ENCODE results near the gene MAB21L4. TPM values are rescaled to one million over a fixed set of nuclear protein-coding genes. Genes with fewer than 3 reads are reported as not detected.

Gene MAB21L4
- total RNA-seq, 1 experiment from 2014 or later, result 69.9 TPM

- H3K9me3 Mint-ChIP-seq (ENCODE audit: unreplicated experiment), result no peaks in the 10 kb centered on the region
- no peaks in the 10 kb centered on the region for H3K27me3 Mint-ChIP-seq (ENCODE audit: insufficient read depth, unreplicated experiment)
- Histone ChIP-seq H3K4me1 (no peaks in the 10 kb centered on the region), H3K27me3 (replicated peaks; ENCODE audit: control insufficient read depth, insufficient read depth, low read length) (no peaks in the 10 kb centered on the region), H3K36me3 (ENCODE audit: control insufficient read depth, insufficient read depth, low read length) (no peaks in the 10 kb centered on the region), H3K9me3 (no peaks in the 10 kb centered on the region), H3K4me3 (ENCODE audit: low read depth, low read length) (no peak overlapping the region)
- no peak overlapping the region for H3K4me3 Mint-ChIP-seq (ENCODE audit: unreplicated experiment)
- no peaks in the 10 kb centered on the region for H3K4me1 Mint-ChIP-seq (ENCODE audit: low read depth, unreplicated experiment)
- DNase-seq, result no peak
- BruUV-seq (replicated peaks), result no TSS peak
- TF ChIP-seq, protein P1, sequence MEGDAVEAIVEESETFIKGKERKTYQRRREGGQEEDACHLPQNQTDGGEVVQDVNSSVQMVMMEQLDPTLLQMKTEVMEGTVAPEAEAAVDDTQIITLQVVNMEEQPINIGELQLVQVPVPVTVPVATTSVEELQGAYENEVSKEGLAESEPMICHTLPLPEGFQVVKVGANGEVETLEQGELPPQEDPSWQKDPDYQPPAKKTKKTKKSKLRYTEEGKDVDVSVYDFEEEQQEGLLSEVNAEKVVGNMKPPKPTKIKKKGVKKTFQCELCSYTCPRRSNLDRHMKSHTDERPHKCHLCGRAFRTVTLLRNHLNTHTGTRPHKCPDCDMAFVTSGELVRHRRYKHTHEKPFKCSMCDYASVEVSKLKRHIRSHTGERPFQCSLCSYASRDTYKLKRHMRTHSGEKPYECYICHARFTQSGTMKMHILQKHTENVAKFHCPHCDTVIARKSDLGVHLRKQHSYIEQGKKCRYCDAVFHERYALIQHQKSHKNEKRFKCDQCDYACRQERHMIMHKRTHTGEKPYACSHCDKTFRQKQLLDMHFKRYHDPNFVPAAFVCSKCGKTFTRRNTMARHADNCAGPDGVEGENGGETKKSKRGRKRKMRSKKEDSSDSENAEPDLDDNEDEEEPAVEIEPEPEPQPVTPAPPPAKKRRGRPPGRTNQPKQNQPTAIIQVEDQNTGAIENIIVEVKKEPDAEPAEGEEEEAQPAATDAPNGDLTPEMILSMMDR (IDR thresholded peaks at IDR 0.05; ENCODE audit: insufficient read depth in 1 of 2, low read depth in 1 of 2, low read length in 1 of 2, severe bottlenecking in 1 of 2, unreplicated experiment in 1 of 2), result no peak
- H3K27ac Mint-ChIP-seq (ENCODE audit: unreplicated experiment), result no peak overlapping the region
- intact Hi-C loops (cut with micrococcal nuclease; ENCODE audit: unreplicated experiment), result no loop called here
- ChIA-PET CTCF (interaction anchor here (1.6 kb wide), 1 partner anchor 8 kb away, joined by 4 read pairs; no protein-coding TSS in a partner anchor), POLR2A (no interaction called here)
- no peaks in the 10 kb centered on the region for H3K36me3 Mint-ChIP-seq (ENCODE audit: insufficient read depth, unreplicated experiment)
These were observed 26.5 kb upstream of the MAB21L4 start for GRCh38 chr2:240922245-240922981.

DNA sequence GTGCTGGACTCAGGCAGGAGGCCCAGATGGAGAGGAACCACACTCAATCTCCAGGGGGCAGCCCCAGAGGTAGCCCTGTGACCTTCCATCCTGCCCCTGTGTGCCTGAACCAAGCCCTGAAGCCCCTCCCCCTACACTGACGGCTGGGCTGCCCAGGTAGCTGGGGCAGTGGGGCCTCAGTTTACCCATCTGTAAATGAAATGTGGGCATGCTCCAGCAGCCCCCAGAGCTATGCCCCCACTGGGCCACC lies 26.0 kb upstream of the MAB21L4 start:
- ChIA-PET CTCF (interaction anchor here (1.0 kb wide), 1 partner anchor 71 kb away, joined by 3 read pairs; no protein-coding TSS in a partner anchor), POLR2A (no interaction called here)
- Mint-ChIP-seq H3K27me3 (ENCODE audit: insufficient read depth, unreplicated experiment) (no peaks in the 10 kb centered on the region), H3K9me3 (ENCODE audit: unreplicated experiment) (no peaks in the 10 kb centered on the region), H3K36me3 (ENCODE audit: insufficient read depth, unreplicated experiment) (no peaks in the 10 kb centered on the region), H3K27ac (ENCODE audit: unreplicated experiment) (no peak overlapping the region), H3K4me1 (ENCODE audit: low read depth, unreplicated experiment) (no peaks in the 10 kb centered on the region), H3K4me3 (ENCODE audit: unreplicated experiment) (no peak overlapping the region)
- Histone ChIP-seq H3K27me3 (replicated peaks; ENCODE audit: control insufficient read depth, insufficient read depth, low read length) (no peaks in the 10 kb centered on the region), H3K9me3 (no peaks in the 10 kb centered on the region), H3K4me1 (no peaks in the 10 kb centered on the region), H3K36me3 (ENCODE audit: control insufficient read depth, insufficient read depth, low read length) (no peaks in the 10 kb centered on the region), H3K4me3 (ENCODE audit: low read depth, low read length) (no peak overlapping the region)
- TF ChIP-seq, protein P1 (IDR thresholded peaks at IDR 0.05; ENCODE audit: insufficient read depth in 1 of 2, low read depth in 1 of 2, low read length in 1 of 2, severe bottlenecking in 1 of 2, unreplicated experiment in 1 of 2), result no peak
- DNase-seq, result peak in 1 of 2 experiments; percentile 27
- no TSS peak for BruUV-seq (replicated peaks)
- intact Hi-C loops (cut with micrococcal nuclease; ENCODE audit: unreplicated experiment), result no loop called here

DNA sequence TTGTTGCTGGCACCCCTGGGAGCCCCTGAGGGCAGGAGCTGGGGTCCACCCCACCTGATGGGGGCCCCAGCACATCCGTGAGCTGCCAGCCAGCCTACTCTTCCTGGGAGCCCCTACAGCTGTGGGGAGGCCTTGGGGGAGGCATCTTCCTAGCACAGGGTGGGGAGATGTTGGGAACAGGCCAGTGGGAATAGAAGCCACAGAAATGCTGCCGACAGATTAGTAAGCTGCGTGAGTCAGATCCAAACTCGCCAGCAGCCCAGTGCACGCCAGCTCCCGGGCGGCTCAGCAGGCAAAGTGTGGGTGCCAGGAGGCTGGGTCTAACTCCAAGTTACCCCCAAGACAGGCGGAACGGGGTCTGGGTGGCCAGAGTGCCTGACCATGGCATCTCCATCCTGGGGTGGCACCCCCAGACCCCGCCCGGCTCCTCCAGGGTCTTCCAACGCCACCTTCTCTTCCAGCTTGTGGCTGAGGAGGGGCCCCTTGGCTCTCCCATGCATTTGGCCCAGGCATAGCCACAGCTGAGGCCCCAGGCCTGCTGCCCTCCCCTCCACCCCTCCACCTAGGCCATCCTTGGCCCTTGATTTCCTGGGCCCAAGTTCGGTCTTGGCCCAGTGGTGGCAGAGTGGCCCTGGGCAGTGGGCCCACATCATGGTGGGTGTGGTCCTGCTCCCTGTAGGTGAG lies 25.5 kb upstream of the MAB21L4 start:
- Histone ChIP-seq H3K4me3 (ENCODE audit: low read depth, low read length) (no peak overlapping the region), H3K9me3 (no peaks in the 10 kb centered on the region), H3K4me1 (no peaks in the 10 kb centered on the region), H3K27me3 (replicated peaks; ENCODE audit: control insufficient read depth, insufficient read depth, low read length) (no peaks in the 10 kb centered on the region), H3K36me3 (ENCODE audit: control insufficient read depth, insufficient read depth, low read length) (no peaks in the 10 kb centered on the region)
- no peak overlapping the region for H3K27ac Mint-ChIP-seq (ENCODE audit: unreplicated experiment)
- no peaks in the 10 kb centered on the region for H3K27me3 Mint-ChIP-seq (ENCODE audit: insufficient read depth, unreplicated experiment)
- POLR2A ChIA-PET, result no interaction called here
- no peak overlapping the region for H3K4me3 Mint-ChIP-seq (ENCODE audit: unreplicated experiment)
- DNase-seq, result peak in 1 of 2 experiments; percentile 19
- no TSS peak for BruUV-seq (replicated peaks)
- H3K9me3 Mint-ChIP-seq (ENCODE audit: unreplicated experiment), result no peaks in the 10 kb centered on the region
- no peaks in the 10 kb centered on the region for H3K36me3 Mint-ChIP-seq (ENCODE audit: insufficient read depth, unreplicated experiment)
- CTCF ChIA-PET, result interaction anchor here (0.6 to 1.0 kb wide), 2 partner anchors 16 to 70 kb away, joined by 3 read pairs; no protein-coding TSS in a partner anchor
- intact Hi-C loops (cut with micrococcal nuclease; ENCODE audit: unreplicated experiment), result no loop called here
- no peaks in the 10 kb centered on the region for H3K4me1 Mint-ChIP-seq (ENCODE audit: low read depth, unreplicated experiment)
- TF ChIP-seq, protein P1 (IDR thresholded peaks at IDR 0.05; ENCODE audit: insufficient read depth in 1 of 2, low read depth in 1 of 2, low read length in 1 of 2, severe bottlenecking in 1 of 2, unreplicated experiment in 1 of 2), result no peak

All from Caco-2 (cell line).